Endothelial cell of umbilical vein (primary cell): ENCODE measurements around the gene GNE.

Experiments used
- EZH2 ChIP-seq: IDR thresholded peaks from 2 replicates; pipeline ENCODE4 v1.6.1; 2012; ENCODE audit warnings: borderline replicate concordance, low read depth, mild to moderate bottlenecking, moderate library complexity, low read length, inconsistent platforms; ENCODE audit not compliant: severe bottlenecking
- JUN ChIP-seq: IDR thresholded peaks from 2 replicates; pipeline ENCODE4 v1.6.1; 2011; ENCODE audit warnings: borderline replicate concordance, low read depth; ENCODE audit not compliant: insufficient read length, insufficient read depth
- MYC ChIP-seq: IDR thresholded peaks from one replicate; pipeline ENCODE4 v1.6.1; 2011; ENCODE audit warnings: mild to moderate bottlenecking, low read depth, low read length
- POLR2A ChIP-seq: IDR thresholded peaks from 2 replicates; pipeline ENCODE4 v1.6.1; 2012; ENCODE audit warnings: low read depth, mild to moderate bottlenecking, control low read depth, low read length
- POLR2AphosphoS5 ChIP-seq: IDR thresholded peaks from 2 replicates; pipeline ENCODE4 v1.6.1; 2012; ENCODE audit warnings: low read depth, mild to moderate bottlenecking, control low read depth, low read length, moderate library complexity; ENCODE audit not compliant: insufficient read depth
- TF ChIP-seq, protein P1 (sequence below), 2 donors: IDR thresholded peaks; 1 replicate in 1 of 2; 2 replicates in 1 of 2; pipeline ENCODE4 v1.5.1; 2011; ENCODE audit warnings: low read length in 2 of 2, mild to moderate bottlenecking in 2 of 2, moderate library complexity in 2 of 2, control low read depth in 1 of 2, inconsistent platforms in 1 of 2, low read depth in 1 of 2; ENCODE audit not compliant: insufficient read depth in 1 of 2; ENCODE audit errors: extremely low read depth in 1 of 2
- TF ChIP-seq, protein P2 (sequence below): IDR thresholded peaks from 2 replicates; pipeline ENCODE4 v1.6.1; 2011; ENCODE audit not compliant: insufficient read depth, insufficient read length

DNA sequence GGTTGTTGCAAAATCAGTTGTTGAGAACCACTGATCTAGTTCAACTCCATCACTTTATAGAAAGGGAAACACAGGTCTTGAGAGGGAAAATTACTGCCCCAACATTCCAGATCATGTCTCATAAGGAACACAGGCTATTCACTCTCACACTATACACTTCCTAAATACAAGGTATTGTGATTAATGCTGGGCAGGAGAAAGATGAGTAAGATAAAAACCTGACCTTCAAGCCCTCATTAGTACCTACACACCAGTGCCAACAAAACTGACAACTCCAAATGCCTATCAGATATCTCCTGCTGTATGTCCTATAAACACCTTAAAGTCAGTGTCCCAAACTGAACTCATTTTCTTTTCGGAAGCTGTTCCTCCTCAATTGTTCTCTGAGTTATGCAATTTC is 8.2 kb downstream of the GNE start:
- TF ChIP-seq, protein P1, sequence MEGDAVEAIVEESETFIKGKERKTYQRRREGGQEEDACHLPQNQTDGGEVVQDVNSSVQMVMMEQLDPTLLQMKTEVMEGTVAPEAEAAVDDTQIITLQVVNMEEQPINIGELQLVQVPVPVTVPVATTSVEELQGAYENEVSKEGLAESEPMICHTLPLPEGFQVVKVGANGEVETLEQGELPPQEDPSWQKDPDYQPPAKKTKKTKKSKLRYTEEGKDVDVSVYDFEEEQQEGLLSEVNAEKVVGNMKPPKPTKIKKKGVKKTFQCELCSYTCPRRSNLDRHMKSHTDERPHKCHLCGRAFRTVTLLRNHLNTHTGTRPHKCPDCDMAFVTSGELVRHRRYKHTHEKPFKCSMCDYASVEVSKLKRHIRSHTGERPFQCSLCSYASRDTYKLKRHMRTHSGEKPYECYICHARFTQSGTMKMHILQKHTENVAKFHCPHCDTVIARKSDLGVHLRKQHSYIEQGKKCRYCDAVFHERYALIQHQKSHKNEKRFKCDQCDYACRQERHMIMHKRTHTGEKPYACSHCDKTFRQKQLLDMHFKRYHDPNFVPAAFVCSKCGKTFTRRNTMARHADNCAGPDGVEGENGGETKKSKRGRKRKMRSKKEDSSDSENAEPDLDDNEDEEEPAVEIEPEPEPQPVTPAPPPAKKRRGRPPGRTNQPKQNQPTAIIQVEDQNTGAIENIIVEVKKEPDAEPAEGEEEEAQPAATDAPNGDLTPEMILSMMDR (IDR thresholded peaks at IDR 0.05; ENCODE audit: extremely low read depth in 1 of 2, insufficient read depth in 1 of 2, low read depth in 1 of 2, low read length in 2 of 2), result no peak
- no peak for TF ChIP-seq EZH2
- TF ChIP-seq POLR2A, result no peak
- TF ChIP-seq, protein P2, sequence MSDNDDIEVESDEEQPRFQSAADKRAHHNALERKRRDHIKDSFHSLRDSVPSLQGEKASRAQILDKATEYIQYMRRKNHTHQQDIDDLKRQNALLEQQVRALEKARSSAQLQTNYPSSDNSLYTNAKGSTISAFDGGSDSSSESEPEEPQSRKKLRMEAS, result no peak
- no peak for TF ChIP-seq MYC
- no peak for TF ChIP-seq POLR2AphosphoS5
- TF ChIP-seq JUN, result no peak
